Bone marrow (tissue), 2 donors: ENCODE measurements around the gene ZCCHC24.

Source experiments
- DNase-seq, 2 donors: peaks; one replicate each; lab custom pipeline; 2025; lab: John Stamatoyannopoulos, UW

ZCCHC24 gene

DNA sequence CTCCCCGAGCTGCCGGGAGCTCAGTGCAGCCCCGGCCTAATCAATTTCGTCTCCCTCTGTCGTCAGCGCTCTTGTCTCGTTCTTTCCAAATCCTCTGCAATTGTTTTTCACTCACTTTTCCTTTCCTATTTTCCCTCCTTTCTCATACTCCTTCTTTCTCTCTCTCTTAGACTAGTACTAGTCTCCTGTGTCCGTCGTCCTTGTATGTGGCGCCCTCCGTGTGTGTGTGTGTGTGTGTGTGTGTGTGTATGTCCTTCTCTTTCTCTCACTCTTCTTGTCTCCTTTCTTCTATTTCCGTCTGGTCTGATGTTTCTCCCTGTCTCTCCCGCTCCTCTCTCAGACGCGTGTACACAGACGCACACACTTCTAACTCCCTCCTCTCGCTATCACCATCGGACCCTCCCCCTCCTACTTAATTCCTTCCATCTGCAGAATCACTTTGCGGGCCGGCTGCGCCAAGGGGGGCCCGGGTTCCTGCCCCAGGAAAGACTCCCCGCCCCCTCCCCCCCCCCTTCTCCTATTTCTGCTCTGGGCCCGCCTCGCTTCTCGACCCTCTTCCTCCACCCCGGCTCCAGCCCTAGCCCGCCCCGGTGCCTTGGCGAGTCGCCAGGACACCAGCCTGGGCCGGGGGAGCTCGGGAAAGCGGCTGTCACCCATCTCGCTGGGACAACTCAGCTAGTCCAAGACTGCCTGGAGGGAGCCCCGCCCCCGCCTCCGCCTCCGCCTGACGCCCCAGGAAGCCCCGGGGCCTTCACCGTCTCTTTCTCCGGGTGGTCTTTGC, 743 bp upstream of the ZCCHC24 start:
- peak in 1 of 2 donors; percentile 72 for DNase-seq

DNA sequence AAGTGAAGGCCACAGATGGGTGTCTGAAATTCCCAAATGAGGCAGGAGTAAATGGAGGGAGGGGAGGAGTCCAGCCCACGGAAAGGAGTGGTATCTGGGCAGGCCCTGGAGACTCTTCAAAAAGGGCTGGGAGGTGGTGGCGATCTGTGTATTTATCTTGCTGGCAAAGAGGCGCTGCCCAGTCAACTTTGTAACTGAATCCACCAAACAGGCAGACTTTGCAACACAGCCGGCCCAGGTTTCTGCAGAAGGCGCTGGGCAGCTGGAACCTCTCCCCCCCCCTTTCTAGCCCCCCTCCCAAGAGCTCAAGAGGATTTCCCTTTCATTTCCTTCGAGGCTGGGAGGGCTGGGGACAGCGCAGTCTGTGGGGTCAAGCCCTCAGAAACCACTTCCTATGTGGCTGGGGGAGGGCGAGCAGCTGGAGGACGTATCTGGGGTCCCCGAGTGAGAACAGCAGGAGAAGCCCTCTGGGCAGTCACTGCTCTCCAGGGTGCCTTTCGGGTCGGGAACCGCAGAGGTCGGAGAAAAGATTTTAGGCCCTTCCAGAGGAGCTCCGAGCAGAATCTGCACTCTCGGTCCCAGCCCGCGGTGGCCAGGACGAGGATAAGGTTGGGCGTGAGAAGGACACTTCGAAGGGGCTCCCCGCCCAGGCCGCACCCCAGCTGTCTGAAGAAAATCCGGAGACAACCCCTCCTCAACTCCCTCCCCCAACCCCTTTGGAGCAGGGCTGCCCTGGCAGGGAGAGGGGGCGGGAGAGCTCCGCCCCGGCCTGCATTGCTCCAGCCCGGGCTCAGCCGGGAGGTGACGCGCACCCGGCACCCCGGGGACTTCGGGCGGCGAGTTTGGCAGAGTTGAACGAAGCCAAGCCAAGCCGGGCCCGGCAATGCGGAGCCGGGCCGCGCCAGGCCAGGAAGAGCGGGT, 965 bp downstream of the ZCCHC24 start:
- DNase-seq, result peak in 1 of 2 donors; percentile 57

- no peak for DNase-seq
These were observed 1.9 kb downstream of the ZCCHC24 start for GRCh38 chr10:79443338-79444198.

DNA sequence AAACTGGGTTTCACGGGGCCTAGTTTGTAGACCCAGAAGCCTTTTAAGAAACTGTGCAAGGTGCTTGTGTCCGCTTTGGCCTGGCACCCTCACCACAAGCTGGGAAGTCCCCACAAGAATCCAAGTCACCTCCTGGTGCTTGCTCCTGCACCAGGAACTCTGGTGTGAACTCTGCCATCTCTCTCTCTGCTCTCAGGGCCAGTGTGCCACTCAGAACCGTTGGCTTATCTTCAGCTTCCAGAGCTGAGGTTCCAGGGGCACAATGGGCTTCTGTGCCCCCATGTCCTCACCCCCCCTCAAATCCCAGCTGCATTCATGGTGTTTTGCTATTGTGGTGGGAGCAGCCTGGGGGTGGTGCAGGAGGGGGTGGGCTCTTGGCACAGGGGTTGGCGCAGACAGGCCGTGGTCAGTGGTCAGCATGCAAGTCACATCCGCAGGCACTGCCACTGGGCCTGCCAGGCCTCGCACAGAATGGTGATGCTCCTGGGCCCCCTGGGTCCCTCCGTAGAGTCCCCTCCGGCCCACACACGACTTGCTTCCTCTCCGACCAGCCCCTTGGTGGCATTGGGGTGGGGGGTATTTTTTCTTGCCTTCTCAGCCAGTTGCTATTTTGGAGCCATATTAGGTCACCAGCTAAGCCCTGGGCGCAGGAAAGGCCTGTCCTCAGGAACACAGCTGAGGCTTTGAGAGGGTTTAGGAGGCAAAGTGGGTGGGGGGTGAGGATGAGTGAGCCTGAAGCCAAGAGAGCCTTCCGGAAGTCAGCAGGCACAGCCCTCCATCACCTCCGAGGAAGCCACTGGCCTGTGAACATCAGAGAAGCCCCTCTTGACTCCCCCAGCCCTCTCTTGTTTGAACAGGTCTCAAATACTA, 3.0 kb downstream of the ZCCHC24 start:
- no peak for DNase-seq

- DNase-seq, result no peak
These were observed 4.0 kb downstream of the ZCCHC24 start for GRCh38 chr10:79441433-79441832.

- no peak for DNase-seq
These were observed 5.1 kb downstream of the ZCCHC24 start for GRCh38 chr10:79440281-79440680.

DNA sequence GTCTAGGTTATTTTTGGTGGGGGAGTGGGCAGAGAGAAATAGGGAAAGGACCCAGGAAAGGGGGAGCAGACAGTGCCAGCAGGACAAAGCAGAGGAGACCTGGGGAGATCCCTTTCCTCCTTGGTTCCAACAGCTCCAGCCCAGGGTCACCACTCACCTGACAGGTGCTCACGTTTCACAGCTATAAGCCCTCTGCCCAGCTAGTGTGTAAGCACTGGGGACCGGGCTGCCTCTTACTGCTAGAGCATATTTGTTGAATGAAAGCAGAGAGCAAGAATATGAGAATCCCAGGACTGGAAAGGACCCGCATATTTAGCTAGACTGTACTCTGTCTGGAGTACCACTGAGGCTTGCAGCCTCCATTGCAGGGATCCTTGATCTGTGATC, 6.7 kb downstream of the ZCCHC24 start:
- DNase-seq, result no peak

DNA sequence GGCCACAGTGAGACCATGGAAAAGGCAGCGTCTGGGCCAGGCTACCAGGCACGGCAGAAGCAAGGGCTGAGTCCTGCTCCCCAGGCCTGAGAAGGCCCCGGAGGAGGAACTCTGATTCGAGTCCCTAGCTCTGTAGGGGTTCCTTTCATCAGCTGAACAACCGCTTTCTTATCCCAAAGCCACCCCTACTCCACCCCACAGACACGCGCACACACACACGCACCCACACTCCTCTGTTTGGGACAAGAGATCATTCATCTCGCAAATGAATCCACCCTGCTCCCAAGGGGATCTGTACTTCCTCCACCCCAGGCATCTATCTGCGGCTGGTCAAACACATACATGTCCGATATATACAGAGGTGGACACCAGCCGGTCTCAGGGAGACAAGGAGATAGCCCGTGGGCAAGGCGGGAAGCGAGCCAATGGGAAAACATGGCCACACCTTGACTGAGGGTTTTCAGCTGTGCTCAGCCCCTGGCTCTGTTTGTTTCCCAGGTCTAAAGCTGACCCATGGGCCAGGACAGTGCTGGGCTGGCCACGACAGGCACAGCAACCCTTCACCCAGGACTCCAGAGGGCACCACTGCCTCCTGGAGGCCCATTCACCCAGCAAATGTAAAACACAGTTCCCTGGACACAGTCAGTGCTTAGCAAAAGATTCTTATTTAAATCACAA, 7.3 kb downstream of the ZCCHC24 start:
- no peak for DNase-seq

DNA sequence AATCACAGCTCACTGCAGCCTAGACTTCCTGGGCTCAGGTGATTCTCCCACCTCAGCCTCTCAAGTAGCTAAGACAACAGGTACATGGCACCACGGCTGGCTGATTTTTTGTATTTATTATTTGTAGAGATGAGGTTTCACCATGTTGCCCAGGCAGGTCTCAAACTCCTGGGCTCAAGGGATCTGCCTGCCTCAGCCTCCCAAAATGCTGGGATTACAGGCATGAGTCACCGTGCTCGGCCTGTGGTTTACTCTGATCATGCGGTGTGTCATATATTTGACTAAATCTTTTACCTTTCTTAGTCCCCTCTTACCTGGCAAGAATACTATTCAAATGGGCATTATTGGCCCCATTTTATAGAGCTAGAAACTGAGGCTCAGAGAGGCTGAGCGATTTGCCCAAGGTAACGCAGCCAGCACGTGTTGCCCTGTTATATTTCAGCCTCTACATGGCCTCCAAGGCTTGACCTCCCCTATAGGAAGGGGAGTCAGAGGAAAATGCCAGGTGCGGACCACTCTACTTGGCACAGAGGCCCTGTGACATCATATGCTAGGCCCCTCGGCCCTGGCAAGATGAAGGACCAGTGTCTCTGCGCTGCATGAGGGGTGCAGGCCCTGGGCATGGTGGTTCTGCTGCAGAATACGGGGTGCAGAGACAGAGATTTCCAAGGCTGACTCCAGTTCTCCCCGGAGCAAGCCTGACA, 8.2 kb downstream of the ZCCHC24 start:
- no peak for DNase-seq

DNA sequence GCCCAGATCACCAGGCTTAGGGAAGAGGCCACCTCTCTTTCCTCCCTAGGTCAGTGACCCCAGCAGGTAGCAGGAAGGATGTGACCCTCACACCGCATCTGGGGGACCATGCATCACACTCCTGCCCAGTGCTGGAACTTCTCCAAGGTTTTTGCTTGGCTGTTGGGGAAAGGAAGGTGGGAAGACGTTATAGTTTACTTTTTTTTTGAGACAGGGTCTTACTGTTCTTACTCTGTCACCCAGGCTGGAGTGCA, 8.6 kb downstream of the ZCCHC24 start:
- no peak for DNase-seq

- no peak for DNase-seq
These were observed 9.2 kb downstream of the ZCCHC24 start for GRCh38 chr10:79436066-79436849.

DNA sequence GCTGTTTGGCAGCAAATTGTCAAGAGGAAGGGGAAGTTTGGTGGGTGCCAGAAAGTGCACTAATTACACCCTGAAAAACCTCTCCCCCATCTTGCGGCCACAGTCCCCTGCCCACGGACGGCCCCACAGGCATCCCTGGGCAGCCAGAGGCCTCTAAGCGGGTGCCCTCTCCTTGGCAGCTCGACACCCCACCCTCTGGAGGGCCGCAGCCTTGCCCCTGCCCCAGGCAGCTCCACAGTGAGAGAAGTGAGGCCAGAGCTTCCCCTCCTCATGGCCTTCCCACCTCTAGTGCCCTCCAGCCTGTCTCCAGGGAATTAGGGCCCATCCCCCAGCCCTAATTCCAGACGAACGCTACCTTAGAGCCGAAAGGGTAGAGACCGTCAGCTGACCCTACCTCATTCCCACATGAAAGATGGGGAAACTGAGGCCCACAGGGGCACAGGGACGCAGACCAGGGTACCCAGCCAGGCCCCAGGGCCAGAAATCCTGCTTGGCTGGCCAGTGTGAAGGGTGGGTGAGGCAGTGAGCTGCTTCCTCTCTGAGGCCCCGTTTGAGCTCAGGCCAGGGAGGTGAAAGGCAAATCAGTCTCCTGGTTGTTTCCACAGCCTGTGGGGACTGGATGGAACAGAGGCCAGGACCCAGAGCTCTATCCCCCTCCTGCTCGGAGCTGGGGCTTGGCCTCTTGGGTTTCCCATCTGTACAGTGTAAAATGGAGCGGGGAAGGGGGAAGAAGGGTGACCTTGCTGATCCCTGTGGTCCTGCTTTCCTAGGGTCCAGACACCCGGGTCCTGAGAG, 10.0 kb downstream of the ZCCHC24 start:
- no peak for DNase-seq

DNA sequence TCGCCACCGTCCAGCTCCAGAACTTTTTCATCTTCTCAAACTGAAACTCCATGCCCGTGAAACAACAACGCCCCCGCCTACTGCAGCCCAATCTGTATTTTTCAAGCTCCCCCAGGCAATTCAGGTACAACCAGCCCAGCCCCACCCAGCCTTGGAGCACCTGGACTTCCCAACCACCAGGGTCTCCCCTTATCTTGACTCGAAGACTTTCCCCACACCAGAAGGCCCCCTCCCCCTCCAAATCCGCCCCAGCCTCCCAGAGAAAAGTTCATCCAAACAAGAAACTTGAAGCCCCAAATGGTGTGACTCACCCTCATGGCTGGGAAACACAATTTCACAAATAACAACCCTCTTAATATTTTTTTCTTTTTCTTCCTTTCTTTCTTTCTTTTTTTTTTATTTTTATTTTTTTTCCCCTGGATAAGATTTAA, 10.6 kb downstream of the ZCCHC24 start:
- DNase-seq, result no peak

DNA sequence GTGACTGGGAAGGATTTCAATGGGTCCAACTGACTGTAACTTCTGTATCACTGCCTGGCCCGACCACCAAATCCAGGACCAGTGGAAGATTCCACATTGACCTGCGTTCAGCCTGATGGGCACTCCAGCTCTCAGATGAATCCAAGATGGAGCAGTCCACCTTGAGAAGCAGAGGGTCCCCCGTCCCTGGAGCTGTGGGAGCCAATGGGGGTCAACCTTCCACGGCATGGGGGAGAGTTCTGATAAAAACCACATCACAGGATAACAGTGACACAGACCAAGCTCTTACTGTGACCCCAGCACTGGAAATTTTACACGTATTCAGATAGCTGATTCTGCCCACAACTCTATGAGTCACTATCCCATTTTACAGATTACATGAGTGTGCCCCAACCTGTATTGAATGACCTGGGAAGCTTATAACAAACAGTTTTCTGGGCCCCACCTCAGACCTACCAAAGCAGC, 11.2 kb downstream of the ZCCHC24 start:
- DNase-seq, result no peak

GRCh38 chr10:79433324-79434222, 11.9 kb downstream of the ZCCHC24 start:
- DNase-seq, result no peak

DNA sequence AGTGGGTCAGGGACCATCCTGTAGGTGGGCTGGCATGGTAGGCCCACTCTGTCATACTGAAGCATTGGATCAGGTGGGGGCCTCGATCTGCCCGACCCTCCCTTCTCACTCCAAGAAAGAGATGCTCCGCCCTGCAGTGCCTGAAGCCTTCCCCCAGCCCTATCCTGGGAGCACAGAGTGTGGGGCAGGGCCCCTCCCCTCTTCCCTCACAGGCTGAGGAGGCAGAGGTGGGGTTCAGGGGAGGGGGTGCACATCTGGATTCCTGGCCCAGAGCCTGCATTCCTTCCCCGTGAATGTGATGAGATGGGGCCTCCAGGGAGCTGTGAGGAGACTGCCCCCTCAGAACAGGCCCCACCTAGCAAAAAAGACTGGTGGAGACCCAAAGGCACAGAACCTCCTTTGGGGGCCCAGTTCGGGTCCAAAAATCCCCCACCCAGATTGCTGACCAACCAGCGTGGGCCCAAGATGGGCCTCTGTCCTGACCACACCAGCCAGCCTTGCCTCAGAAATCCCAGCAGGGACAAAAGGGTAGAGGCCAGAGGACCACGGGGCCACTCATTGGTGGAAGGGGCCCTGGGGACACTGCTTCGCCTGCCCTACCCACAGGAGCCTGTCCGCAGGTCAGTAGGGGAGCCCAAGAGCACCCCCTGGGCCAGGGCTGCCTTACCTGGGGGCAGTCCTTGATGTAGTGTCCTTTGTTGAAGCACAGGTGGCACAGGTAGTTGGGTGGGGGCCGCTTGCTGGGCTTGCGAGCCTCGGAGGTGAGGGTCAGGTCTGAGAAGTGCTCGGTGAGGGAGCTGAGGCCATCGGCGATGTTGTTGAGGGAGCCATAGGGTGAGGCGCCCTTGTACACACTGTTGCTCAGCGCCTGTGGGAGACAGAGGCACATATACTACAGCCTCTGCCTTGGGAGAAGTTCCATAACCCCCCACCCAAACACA, 13.3 kb downstream of the ZCCHC24 start:
- DNase-seq, result no peak
